ENCODE data around the gene NIBAN1. TPM values are rescaled to one million over a fixed set of nuclear protein-coding genes. Genes with fewer than 3 reads are reported as not detected.
A peak's percentile ranks its signal among the peaks of the same experiment; 100 is the strongest.
"Not testable (repeated sequence)": the region's sequence is repeated elsewhere in the genome, so short reads cannot be mapped to it uniquely, and the experiment has no call there.

Gene NIBAN1
- total and polyA plus RNA-seq, 2 donors = 14.3 to 21.4 TPM

- not testable (repeated sequence) for H3K4me3 ChIP-seq (ENCODE audit: low read length in 2 of 2); H3K27me3 ChIP-seq (ENCODE audit: control insufficient read depth in 2 of 2, insufficient read depth in 1 of 2, low read length in 1 of 2); H3K4me1 ChIP-seq (ENCODE audit: control insufficient read depth in 2 of 2, insufficient read depth in 2 of 2, low read length in 2 of 2); DNase-seq (ENCODE audit: low read depth in 6 of 9, low spot score in 9 of 9); H3K9me3 ChIP-seq (ENCODE audit: control insufficient read depth in 2 of 2, insufficient read depth in 1 of 2, low read length in 1 of 2); H3K36me3 ChIP-seq (ENCODE audit: control insufficient read depth in 2 of 2, insufficient read depth in 2 of 2, low read length in 1 of 2); H3K27ac ChIP-seq (ENCODE audit: low read depth in 1 of 2, low read length in 1 of 2)
- 92% methylated on average over 25 of the region's 26 CpGs for WGBS
These were observed 27.1 kb upstream of the NIBAN1 start for GRCh38 chr1:185001312-185001880.

- H3K9me3 ChIP-seq (ENCODE audit: control insufficient read depth in 2 of 2, insufficient read depth in 1 of 2, low read length in 1 of 2); H3K36me3 ChIP-seq (ENCODE audit: control insufficient read depth in 2 of 2, insufficient read depth in 2 of 2, low read length in 1 of 2); H3K4me1 ChIP-seq (ENCODE audit: control insufficient read depth in 2 of 2, insufficient read depth in 2 of 2, low read length in 2 of 2); DNase-seq (ENCODE audit: low read depth in 6 of 9, low spot score in 9 of 9); H3K27me3 ChIP-seq (ENCODE audit: control insufficient read depth in 2 of 2, insufficient read depth in 1 of 2, low read length in 1 of 2); H3K4me3 ChIP-seq (ENCODE audit: low read length in 2 of 2); H3K27ac ChIP-seq (ENCODE audit: low read depth in 1 of 2, low read length in 1 of 2): not testable (repeated sequence)
- 99% methylated on average over 6 of the region's 6 CpGs for WGBS
These were observed 25.7 kb upstream of the NIBAN1 start for GRCh38 chr1:184999974-185000373.

GRCh38 chr1:184994301-184994700 lies 20.0 kb upstream of the NIBAN1 start:
- no peak for DNase-seq (ENCODE audit: low read depth in 6 of 9, low spot score in 9 of 9)
- Histone ChIP-seq H3K9me3 (ENCODE audit: control insufficient read depth in 2 of 2, insufficient read depth in 1 of 2, low read length in 1 of 2) (peaks cover 0 to 5% of the 10 kb centered on the region in 2 donors), H3K27me3 (ENCODE audit: control insufficient read depth in 2 of 2, insufficient read depth in 1 of 2, low read length in 1 of 2) (no peaks in the 10 kb centered on the region), H3K4me1 (ENCODE audit: control insufficient read depth in 2 of 2, insufficient read depth in 2 of 2, low read length in 2 of 2) (no peaks in the 10 kb centered on the region), H3K36me3 (ENCODE audit: control insufficient read depth in 2 of 2, insufficient read depth in 2 of 2, low read length in 1 of 2) (no peaks in the 10 kb centered on the region), H3K27ac (ENCODE audit: low read depth in 1 of 2, low read length in 1 of 2) (no peak overlapping the region), H3K4me3 (ENCODE audit: low read length in 2 of 2) (no peak overlapping the region)
- WGBS = 97% methylated on average over 1 of the region's 1 CpG

GRCh38 chr1:184992271-184992670 lies 18.0 kb upstream of the NIBAN1 start:
- H3K36me3 ChIP-seq (ENCODE audit: control insufficient read depth in 2 of 2, insufficient read depth in 2 of 2, low read length in 1 of 2) = no peaks in the 10 kb centered on the region
- 96% methylated on average over 3 of the region's 3 CpGs for WGBS
- H3K4me3 ChIP-seq (ENCODE audit: low read length in 2 of 2) = no peak overlapping the region
- H3K4me1 ChIP-seq (ENCODE audit: control insufficient read depth in 2 of 2, insufficient read depth in 2 of 2, low read length in 2 of 2) = no peaks in the 10 kb centered on the region
- no peaks in the 10 kb centered on the region for H3K27me3 ChIP-seq (ENCODE audit: control insufficient read depth in 2 of 2, insufficient read depth in 1 of 2, low read length in 1 of 2)
- peaks cover 0 to 5% of the 10 kb centered on the region in 2 donors for H3K9me3 ChIP-seq (ENCODE audit: control insufficient read depth in 2 of 2, insufficient read depth in 1 of 2, low read length in 1 of 2)
- DNase-seq (ENCODE audit: low read depth in 6 of 9, low spot score in 9 of 9) = no peak
- no peak overlapping the region for H3K27ac ChIP-seq (ENCODE audit: low read depth in 1 of 2, low read length in 1 of 2)

GRCh38 chr1:184990204-184990603 lies 15.9 kb upstream of the NIBAN1 start:
- Histone ChIP-seq H3K36me3 (ENCODE audit: control insufficient read depth in 2 of 2, insufficient read depth in 2 of 2, low read length in 1 of 2) (no peaks in the 10 kb centered on the region), H3K27me3 (ENCODE audit: control insufficient read depth in 2 of 2, insufficient read depth in 1 of 2, low read length in 1 of 2) (no peaks in the 10 kb centered on the region), H3K27ac (ENCODE audit: low read depth in 1 of 2, low read length in 1 of 2) (no peak overlapping the region), H3K4me1 (ENCODE audit: control insufficient read depth in 2 of 2, insufficient read depth in 2 of 2, low read length in 2 of 2) (no peaks in the 10 kb centered on the region), H3K4me3 (ENCODE audit: low read length in 2 of 2) (no peak overlapping the region), H3K9me3 (ENCODE audit: control insufficient read depth in 2 of 2, insufficient read depth in 1 of 2, low read length in 1 of 2) (peaks cover 0 to 2% of the 10 kb centered on the region in 2 donors)
- WGBS = 90% methylated on average over 1 of the region's 1 CpG
- no peak for DNase-seq (ENCODE audit: low read depth in 6 of 9, low spot score in 9 of 9)

GRCh38 chr1:184988506-184988905 lies 14.2 kb upstream of the NIBAN1 start:
- Histone ChIP-seq H3K4me3 (ENCODE audit: low read length in 2 of 2) (no peak overlapping the region), H3K4me1 (ENCODE audit: control insufficient read depth in 2 of 2, insufficient read depth in 2 of 2, low read length in 2 of 2) (no peaks in the 10 kb centered on the region), H3K36me3 (ENCODE audit: control insufficient read depth in 2 of 2, insufficient read depth in 2 of 2, low read length in 1 of 2) (no peaks in the 10 kb centered on the region), H3K27me3 (ENCODE audit: control insufficient read depth in 2 of 2, insufficient read depth in 1 of 2, low read length in 1 of 2) (no peaks in the 10 kb centered on the region), H3K9me3 (ENCODE audit: control insufficient read depth in 2 of 2, insufficient read depth in 1 of 2, low read length in 1 of 2) (no peaks in the 10 kb centered on the region), H3K27ac (ENCODE audit: low read depth in 1 of 2, low read length in 1 of 2) (no peak overlapping the region)
- no peak for DNase-seq (ENCODE audit: low read depth in 6 of 9, low spot score in 9 of 9)

- H3K36me3 ChIP-seq (ENCODE audit: control insufficient read depth in 2 of 2, insufficient read depth in 2 of 2, low read length in 1 of 2) = no peaks in the 10 kb centered on the region
- 96% methylated on average over 1 of the region's 1 CpG for WGBS
- no peak overlapping the region for H3K27ac ChIP-seq (ENCODE audit: low read depth in 1 of 2, low read length in 1 of 2)
- no peaks in the 10 kb centered on the region for H3K4me1 ChIP-seq (ENCODE audit: control insufficient read depth in 2 of 2, insufficient read depth in 2 of 2, low read length in 2 of 2)
- H3K27me3 ChIP-seq (ENCODE audit: control insufficient read depth in 2 of 2, insufficient read depth in 1 of 2, low read length in 1 of 2) = no peaks in the 10 kb centered on the region
- DNase-seq (ENCODE audit: low read depth in 6 of 9, low spot score in 9 of 9) = no peak
- no peak overlapping the region for H3K4me3 ChIP-seq (ENCODE audit: low read length in 2 of 2)
- no peaks in the 10 kb centered on the region for H3K9me3 ChIP-seq (ENCODE audit: control insufficient read depth in 2 of 2, insufficient read depth in 1 of 2, low read length in 1 of 2)
These were observed 13.4 kb upstream of the NIBAN1 start for GRCh38 chr1:184987696-184988095.

- Histone ChIP-seq H3K4me3 (ENCODE audit: low read length in 2 of 2) (no peak overlapping the region), H3K27ac (ENCODE audit: low read depth in 1 of 2, low read length in 1 of 2) (no peak overlapping the region), H3K9me3 (ENCODE audit: control insufficient read depth in 2 of 2, insufficient read depth in 1 of 2, low read length in 1 of 2) (no peaks in the 10 kb centered on the region), H3K36me3 (ENCODE audit: control insufficient read depth in 2 of 2, insufficient read depth in 2 of 2, low read length in 1 of 2) (no peaks in the 10 kb centered on the region), H3K4me1 (ENCODE audit: control insufficient read depth in 2 of 2, insufficient read depth in 2 of 2, low read length in 2 of 2) (no peaks in the 10 kb centered on the region), H3K27me3 (ENCODE audit: control insufficient read depth in 2 of 2, insufficient read depth in 1 of 2, low read length in 1 of 2) (no peaks in the 10 kb centered on the region)
- WGBS = 41% methylated on average over 5 of the region's 5 CpGs
- no peak for DNase-seq (ENCODE audit: low read depth in 6 of 9, low spot score in 9 of 9)
These were observed 11.9 kb upstream of the NIBAN1 start for GRCh38 chr1:184986250-184986649.

- DNase-seq (ENCODE audit: low read depth in 6 of 9, low spot score in 9 of 9) = peak; percentile 18 to 67 (median 46)
- Histone ChIP-seq H3K4me3 (ENCODE audit: low read length in 2 of 2) (no peak overlapping the region), H3K27ac (ENCODE audit: low read depth in 1 of 2, low read length in 1 of 2) (no peak overlapping the region), H3K4me1 (ENCODE audit: control insufficient read depth in 2 of 2, insufficient read depth in 2 of 2, low read length in 2 of 2) (no peaks in the 10 kb centered on the region), H3K27me3 (ENCODE audit: control insufficient read depth in 2 of 2, insufficient read depth in 1 of 2, low read length in 1 of 2) (no peaks in the 10 kb centered on the region), H3K9me3 (ENCODE audit: control insufficient read depth in 2 of 2, insufficient read depth in 1 of 2, low read length in 1 of 2) (no peaks in the 10 kb centered on the region), H3K36me3 (ENCODE audit: control insufficient read depth in 2 of 2, insufficient read depth in 2 of 2, low read length in 1 of 2) (no peaks in the 10 kb centered on the region)
- 52% methylated on average over 14 of the region's 14 CpGs for WGBS
These were observed 8.0 kb upstream of the NIBAN1 start for GRCh38 chr1:184982002-184982954.

All from thymus (tissue), 11 donors.